ENCODE measurements around the gene MIF4GD.

MIF4GD gene

DNA sequence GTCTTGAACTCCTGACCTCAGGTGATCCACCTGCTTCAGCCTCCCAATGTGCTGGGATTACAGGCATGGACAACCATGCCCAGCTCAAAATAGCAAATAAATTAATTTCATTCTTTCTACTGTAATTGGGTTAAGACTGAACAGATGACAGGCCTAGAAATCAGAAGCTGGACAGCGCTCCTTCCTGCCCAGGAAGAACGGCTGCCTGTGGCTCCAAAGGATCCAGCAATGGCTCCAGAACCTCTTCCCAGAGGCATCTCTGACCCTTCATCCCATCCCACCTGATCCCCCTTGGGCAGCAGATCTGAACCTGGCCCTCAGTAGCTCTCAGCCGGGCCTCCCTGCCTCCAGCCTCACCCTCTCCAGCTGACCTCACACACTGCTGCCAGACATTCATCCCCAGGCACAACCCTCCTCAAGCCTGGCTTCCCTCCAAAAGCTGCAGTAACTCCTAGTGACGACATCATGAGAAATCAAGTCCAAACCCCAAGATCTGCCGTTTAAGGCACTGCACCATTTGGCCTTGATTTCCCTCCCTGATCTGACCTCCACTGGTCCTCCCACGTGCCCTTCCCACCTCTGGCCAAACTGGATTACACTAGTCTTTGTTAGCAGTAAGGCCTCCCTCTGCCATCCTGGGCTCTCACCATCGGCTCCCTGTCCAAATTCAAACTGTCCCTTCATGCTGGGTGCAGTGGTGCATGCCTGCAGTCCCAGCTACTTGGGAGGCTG is 3.1 kb upstream of the MIF4GD start:
- Histone ChIP-seq H3K27ac (ENCODE audit: low read depth, low read length) (no peak overlapping the region), H3K36me3 (ENCODE audit: control insufficient read depth, low read length) (peaks cover 57% of the 10 kb centered on the region), H3K9me2 (replicated peaks; ENCODE audit: control insufficient read depth, low read length) (no peaks in the 10 kb centered on the region), H3K4me1 (ENCODE audit: control insufficient read depth, low read length) (peaks cover 25% of the 10 kb centered on the region), H3K4me2 (ENCODE audit: low read length) (no peak overlapping the region), H4K20me1 (ENCODE audit: control insufficient read depth, insufficient read depth, low read depth, low read length) (no peaks in the 10 kb centered on the region), H3K4me3 (ENCODE audit: low read length) (no peak overlapping the region), H3K27me3 (ENCODE audit: control insufficient read depth, low read length) (no peaks in the 10 kb centered on the region), H3F3A (ENCODE audit: control insufficient read depth, insufficient read depth) (peaks cover 20% of the 10 kb centered on the region), H3K79me2 (ENCODE audit: control insufficient read depth, low read length) (peaks cover 40% of the 10 kb centered on the region), H3K9me3 (ENCODE audit: control insufficient read depth, insufficient read depth, low read length) (no peaks in the 10 kb centered on the region)
- TF ChIP-seq, protein P1, sequence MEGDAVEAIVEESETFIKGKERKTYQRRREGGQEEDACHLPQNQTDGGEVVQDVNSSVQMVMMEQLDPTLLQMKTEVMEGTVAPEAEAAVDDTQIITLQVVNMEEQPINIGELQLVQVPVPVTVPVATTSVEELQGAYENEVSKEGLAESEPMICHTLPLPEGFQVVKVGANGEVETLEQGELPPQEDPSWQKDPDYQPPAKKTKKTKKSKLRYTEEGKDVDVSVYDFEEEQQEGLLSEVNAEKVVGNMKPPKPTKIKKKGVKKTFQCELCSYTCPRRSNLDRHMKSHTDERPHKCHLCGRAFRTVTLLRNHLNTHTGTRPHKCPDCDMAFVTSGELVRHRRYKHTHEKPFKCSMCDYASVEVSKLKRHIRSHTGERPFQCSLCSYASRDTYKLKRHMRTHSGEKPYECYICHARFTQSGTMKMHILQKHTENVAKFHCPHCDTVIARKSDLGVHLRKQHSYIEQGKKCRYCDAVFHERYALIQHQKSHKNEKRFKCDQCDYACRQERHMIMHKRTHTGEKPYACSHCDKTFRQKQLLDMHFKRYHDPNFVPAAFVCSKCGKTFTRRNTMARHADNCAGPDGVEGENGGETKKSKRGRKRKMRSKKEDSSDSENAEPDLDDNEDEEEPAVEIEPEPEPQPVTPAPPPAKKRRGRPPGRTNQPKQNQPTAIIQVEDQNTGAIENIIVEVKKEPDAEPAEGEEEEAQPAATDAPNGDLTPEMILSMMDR (IDR thresholded peaks at IDR 0.05; ENCODE audit: low read depth, low read length, poor library complexity, severe bottlenecking): no peak
- no peak for TF ChIP-seq EZH2phosphoT487 (IDR thresholded peaks at IDR 0.05; ENCODE audit: borderline replicate concordance, low read length)

DNA sequence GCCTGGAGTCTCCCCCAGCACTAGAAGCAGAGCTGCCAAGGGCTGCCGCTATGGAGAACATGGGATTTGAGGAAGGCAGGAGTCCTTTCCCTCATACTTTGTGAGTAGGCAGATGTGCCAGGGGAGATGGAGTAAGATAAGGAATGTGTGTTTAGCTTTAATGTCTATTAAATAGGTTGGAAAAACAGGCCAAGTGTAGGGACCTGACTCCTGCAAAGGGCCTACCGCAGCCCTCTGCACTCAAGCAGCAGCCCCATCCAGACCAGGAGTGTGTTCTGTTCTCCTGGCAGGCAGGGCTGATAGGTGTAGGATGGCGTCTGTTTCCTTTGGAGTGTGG is 1.8 kb upstream of the MIF4GD start:
- Histone ChIP-seq H3K36me3 (ENCODE audit: control insufficient read depth, low read length) (peaks cover 50% of the 10 kb centered on the region), H3K4me3 (ENCODE audit: low read length) (peak overlapping the region; percentile 96), H3K9me2 (replicated peaks; ENCODE audit: control insufficient read depth, low read length) (no peaks in the 10 kb centered on the region), H3K79me2 (ENCODE audit: control insufficient read depth, low read length) (peaks cover 40% of the 10 kb centered on the region), H4K20me1 (ENCODE audit: control insufficient read depth, insufficient read depth, low read depth, low read length) (no peaks in the 10 kb centered on the region), H3K27me3 (ENCODE audit: control insufficient read depth, low read length) (no peaks in the 10 kb centered on the region), H3K9me3 (ENCODE audit: control insufficient read depth, insufficient read depth, low read length) (no peaks in the 10 kb centered on the region), H3K27ac (ENCODE audit: low read depth, low read length) (peak overlapping the region; percentile 71), H3K4me2 (ENCODE audit: low read length) (peak overlapping the region; percentile 66), H3F3A (ENCODE audit: control insufficient read depth, insufficient read depth) (peaks cover 20% of the 10 kb centered on the region), H3K4me1 (ENCODE audit: control insufficient read depth, low read length) (peaks cover 31% of the 10 kb centered on the region)
- TF ChIP-seq, protein P1 (IDR thresholded peaks at IDR 0.05; ENCODE audit: low read depth, low read length, poor library complexity, severe bottlenecking): no peak
- TF ChIP-seq EZH2phosphoT487 (IDR thresholded peaks at IDR 0.05; ENCODE audit: borderline replicate concordance, low read length): no peak

DNA sequence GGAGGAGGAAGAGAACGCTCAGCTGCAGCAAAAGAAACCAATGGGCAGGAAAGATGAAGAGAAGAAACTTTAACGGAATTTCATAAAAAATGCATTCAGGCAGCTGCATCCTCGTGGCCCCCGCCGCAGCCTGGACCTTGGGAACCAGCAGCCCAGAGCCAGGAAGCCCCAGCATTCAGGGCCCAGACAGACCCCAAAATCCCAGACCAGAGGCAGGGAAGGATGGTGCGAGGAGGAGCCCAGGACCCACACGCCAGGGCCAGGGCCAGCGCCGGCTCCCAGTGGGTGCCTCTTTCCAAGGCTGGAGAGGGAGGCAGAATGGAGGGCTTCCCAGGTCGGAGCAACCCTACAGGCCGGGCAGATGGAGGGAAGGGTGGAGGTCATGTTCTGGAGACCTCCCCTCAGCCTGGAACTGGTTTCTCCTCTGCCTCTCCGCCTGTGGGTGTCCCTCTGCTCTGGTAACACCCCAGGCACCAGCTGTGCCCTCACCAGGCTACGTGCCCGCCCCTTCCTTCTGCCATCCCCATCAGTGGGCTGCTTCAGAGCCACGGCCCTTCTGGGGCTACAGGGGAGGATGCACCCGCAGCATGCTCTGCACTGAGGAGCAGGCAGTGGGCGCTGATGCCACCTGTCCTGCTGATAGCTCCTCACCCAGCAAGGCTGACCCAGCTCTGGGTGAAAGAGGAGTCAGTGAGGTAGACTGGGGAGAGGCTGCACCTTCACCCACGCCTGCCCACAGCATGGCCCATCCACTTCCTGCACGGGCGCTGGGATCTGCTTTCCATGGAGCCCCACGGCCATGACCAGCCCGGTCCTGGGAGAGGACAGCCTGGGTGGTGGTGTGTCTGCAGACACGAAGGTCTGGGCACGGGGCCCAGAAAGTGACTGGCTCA is 1.2 kb upstream of the MIF4GD start:
- Histone ChIP-seq H3K4me2 (ENCODE audit: low read length) (peak overlapping the region; percentile 66), H3K4me1 (ENCODE audit: control insufficient read depth, low read length) (peaks cover 32% of the 10 kb centered on the region), H3K79me2 (ENCODE audit: control insufficient read depth, low read length) (peaks cover 40% of the 10 kb centered on the region), H3K4me3 (ENCODE audit: low read length) (peak overlapping the region; percentile 96), H3K9me2 (replicated peaks; ENCODE audit: control insufficient read depth, low read length) (no peaks in the 10 kb centered on the region), H3K36me3 (ENCODE audit: control insufficient read depth, low read length) (peaks cover 50% of the 10 kb centered on the region), H3K9me3 (ENCODE audit: control insufficient read depth, insufficient read depth, low read length) (no peaks in the 10 kb centered on the region), H3K27ac (ENCODE audit: low read depth, low read length) (peak overlapping the region; percentile 71), H4K20me1 (ENCODE audit: control insufficient read depth, insufficient read depth, low read depth, low read length) (no peaks in the 10 kb centered on the region), H3F3A (ENCODE audit: control insufficient read depth, insufficient read depth) (peaks cover 20% of the 10 kb centered on the region), H3K27me3 (ENCODE audit: control insufficient read depth, low read length) (no peaks in the 10 kb centered on the region)
- no peak for TF ChIP-seq EZH2phosphoT487 (IDR thresholded peaks at IDR 0.05; ENCODE audit: borderline replicate concordance, low read length)
- TF ChIP-seq, protein P1 (IDR thresholded peaks at IDR 0.05; ENCODE audit: low read depth, low read length, poor library complexity, severe bottlenecking): peak; percentile 34

Measured in DOHH2 (cell line).